ENCODE measurements around the gene FETUB.

FETUB gene

GRCh38 chr3:186639778-186640472 is at the start of gene FETUB:
Gene FETUB, plus strand, starts transcription at chr3:186640399. Its CDS starts 62 bp downstream, at chr3:186640461.
- DNase-seq (ENCODE audit: low read depth, low spot score): no peak

GRCh38 chr3:186590580-186591295 is 49.5 kb upstream of the FETUB start:
- no peak for DNase-seq (ENCODE audit: low read depth, low spot score)

GRCh38 chr3:186592682-186593081 is 47.5 kb upstream of the FETUB start:
- no peak for DNase-seq (ENCODE audit: low read depth, low spot score)

GRCh38 chr3:186593862-186594261 is 46.3 kb upstream of the FETUB start:
- DNase-seq (ENCODE audit: low read depth, low spot score): no peak

GRCh38 chr3:186594591-186595113 is 45.5 kb upstream of the FETUB start:
- DNase-seq (ENCODE audit: low read depth, low spot score): no peak

GRCh38 chr3:186596568-186597287 is 43.5 kb upstream of the FETUB start:
- peak; percentile 88 for DNase-seq (ENCODE audit: low read depth, low spot score)

GRCh38 chr3:186598108-186598784 is 42.0 kb upstream of the FETUB start:
- DNase-seq (ENCODE audit: low read depth, low spot score): peak; percentile 46

- DNase-seq (ENCODE audit: low read depth, low spot score): no peak
Measured at GRCh38 chr3:186598794-186599141, 41.4 kb upstream of the FETUB start.

- DNase-seq (ENCODE audit: low read depth, low spot score): no peak
Measured at GRCh38 chr3:186599142-186599784, 40.9 kb upstream of the FETUB start.

GRCh38 chr3:186599785-186600166 is 40.4 kb upstream of the FETUB start:
- DNase-seq (ENCODE audit: low read depth, low spot score): no peak

GRCh38 chr3:186600896-186601295 is 39.3 kb upstream of the FETUB start:
- no peak for DNase-seq (ENCODE audit: low read depth, low spot score)

- DNase-seq (ENCODE audit: low read depth, low spot score): no peak
Measured at GRCh38 chr3:186603159-186603558, 37.0 kb upstream of the FETUB start.

- DNase-seq (ENCODE audit: low read depth, low spot score): no peak
Measured at GRCh38 chr3:186605078-186605477, 35.1 kb upstream of the FETUB start.

- no peak for DNase-seq (ENCODE audit: low read depth, low spot score)
Measured at GRCh38 chr3:186605561-186606545, 34.3 kb upstream of the FETUB start.

GRCh38 chr3:186608624-186609215 is 31.5 kb upstream of the FETUB start:
- DNase-seq (ENCODE audit: low read depth, low spot score): no peak

- peak; percentile 25 for DNase-seq (ENCODE audit: low read depth, low spot score)
Measured at GRCh38 chr3:186609247-186609868, 30.8 kb upstream of the FETUB start.

GRCh38 chr3:186612065-186612464 is 28.1 kb upstream of the FETUB start:
- DNase-seq (ENCODE audit: low read depth, low spot score): no peak

- DNase-seq (ENCODE audit: low read depth, low spot score): no peak
Measured at GRCh38 chr3:186612721-186613636, 27.2 kb upstream of the FETUB start, which contains the start of gene AHSG. Gene AHSG, plus strand, starts transcription at chr3:186613060. Its CDS starts 82 bp downstream, at chr3:186613142.

Measured in ELF-1 (cell line).